D341Med (cell line): Measurements from ENCODE around the gene ALOX12B.

Experiments used
- DNase-seq: peaks from one replicate; pipeline ENCODE4 v3.0.0; 2012; ENCODE audit warnings: low spot score

The ALOX12B gene

DNA sequence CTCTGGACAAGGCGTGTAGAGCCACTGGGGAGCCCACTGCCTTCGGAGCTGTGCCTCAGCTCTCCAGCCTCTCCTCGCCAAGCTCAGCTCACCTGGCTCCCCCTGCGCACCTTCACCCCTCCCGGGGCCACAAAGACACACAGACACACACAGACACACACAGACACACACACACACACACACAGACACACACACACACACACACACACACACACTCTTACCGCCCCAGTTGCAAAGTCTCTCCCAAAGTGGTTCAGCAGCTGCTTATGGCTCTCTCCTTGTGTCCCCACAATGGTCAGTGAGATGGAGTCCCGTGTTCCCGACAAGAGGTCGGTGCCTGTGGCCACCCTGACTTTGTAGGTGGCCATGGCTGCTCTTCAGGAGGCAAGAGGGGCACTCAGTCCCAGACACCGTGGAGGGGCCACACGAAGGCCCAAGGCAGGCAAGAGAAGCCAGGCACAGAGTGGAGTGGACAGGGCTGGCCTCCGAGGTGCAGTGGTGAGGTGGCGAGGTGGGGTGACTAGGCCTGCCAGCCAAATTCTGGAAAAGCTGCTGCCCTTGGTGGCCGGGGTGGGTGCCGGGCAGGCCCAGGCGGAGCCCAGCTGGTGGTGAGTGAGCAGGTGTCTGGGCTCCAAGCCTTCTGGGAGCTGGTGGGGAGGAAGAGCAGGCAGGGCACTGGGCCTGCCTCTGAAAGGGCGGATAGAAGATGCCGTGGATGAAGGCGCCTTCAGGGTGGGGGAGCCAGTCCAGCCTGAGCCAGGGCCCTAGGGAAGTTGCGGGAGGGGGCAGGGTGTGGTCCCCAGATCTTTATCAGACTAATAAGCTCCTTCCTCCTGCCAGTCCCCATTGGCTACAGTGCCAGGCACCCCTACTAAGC, at the start of gene ALOX12B:
ALOX12B (minus strand) TSS at position 642 of the 877 bp plus-strand sequence; CDS start at position 368, 274 bp downstream.
- no peak for DNase-seq

- no peak for DNase-seq
Measured at GRCh38 chr17:8133941-8134340, 46.4 kb upstream of the ALOX12B start.

DNA sequence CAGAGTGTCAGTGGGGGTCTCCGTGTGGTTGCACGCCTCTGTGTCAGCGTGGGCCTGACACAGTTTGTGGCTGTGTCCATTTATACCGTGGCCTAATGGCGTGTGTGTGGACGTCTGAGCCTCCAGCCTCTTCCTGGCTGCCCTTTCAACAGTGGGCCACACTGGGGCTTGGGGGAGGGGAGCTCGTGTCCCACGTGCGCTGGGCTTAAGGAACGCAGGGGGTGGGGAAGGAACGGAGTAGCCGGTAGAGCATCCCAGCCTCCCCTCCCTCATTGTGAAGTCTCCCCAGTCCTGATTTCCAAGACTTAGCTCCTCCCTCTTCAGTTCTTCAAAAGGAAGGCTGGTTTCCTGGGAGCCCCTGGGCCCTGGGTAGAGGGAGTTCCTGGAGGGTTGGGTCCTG, 45.9 kb upstream of the ALOX12B start:
- DNase-seq = no peak

GRCh38 chr17:8131844-8132441, 44.4 kb upstream of the ALOX12B start:
- no peak for DNase-seq

GRCh38 chr17:8128125-8128784, 40.7 kb upstream of the ALOX12B start:
- no peak for DNase-seq

- peak; percentile 76 for DNase-seq
Measured at GRCh38 chr17:8126491-8127066, 39.1 kb upstream of the ALOX12B start.

DNA sequence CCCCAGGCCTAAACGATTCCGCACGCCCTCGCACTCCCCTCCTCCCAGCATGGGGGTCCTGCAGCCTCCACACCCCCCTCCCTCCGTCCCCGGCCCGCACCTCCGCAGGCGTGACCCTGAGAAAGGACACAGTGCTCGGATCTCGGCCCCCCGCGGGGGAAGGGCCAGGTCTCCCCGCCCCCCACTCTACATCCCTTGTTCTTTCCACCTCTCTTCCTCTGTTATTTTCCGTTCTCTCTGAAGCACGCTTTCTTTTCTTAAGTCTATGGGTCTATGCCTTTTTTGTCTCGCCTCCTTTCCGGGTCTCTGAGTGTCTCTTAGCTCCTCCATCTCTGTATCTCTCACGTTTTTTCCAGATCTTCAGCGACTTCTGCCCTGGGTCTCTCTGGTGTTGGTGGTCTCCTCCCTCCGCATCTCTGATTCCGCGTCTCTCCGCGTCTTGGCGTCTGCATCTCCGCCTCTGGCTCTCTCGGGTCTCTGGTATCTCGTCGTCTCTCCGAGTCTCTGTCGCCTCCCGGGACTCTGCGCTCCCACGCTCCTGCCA, 38.5 kb upstream of the ALOX12B start:
- no peak for DNase-seq

DNA sequence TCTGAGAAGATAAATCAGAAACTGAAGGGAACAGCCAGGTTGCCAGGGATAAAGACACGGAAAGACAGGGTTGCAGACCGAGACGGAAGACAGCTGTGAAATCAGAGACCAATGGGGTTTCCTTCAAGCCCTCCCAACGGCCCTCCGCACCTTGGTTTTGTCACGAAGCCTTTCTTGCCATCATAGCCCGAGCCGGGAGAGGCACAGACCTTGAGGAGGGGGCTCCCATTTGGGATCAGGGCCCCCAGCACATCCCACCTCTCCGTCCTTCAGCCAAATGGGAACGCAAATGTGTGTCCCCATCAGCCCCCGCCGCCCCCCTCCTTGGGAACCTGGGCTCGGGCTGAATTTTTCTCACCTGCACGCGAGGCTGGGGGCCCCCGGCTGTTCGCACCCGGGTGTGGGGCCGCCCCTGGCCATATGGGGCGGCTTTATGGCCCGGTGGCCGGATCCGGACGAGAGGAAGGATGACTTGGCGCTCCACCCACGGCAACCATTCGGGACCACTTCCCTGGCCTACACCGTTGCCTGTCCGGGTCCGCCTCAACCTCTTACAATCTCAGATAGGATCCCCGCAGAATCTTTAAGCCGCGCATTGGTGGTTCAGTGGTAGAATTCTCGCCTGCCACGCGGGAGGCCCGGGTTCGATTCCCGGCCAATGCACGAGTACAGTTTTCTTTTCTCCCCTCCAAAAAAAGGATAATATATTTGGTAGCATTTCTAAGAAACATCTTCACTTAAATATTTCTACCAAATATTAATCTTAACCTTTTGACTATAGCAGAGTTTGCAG, 37.8 kb upstream of the ALOX12B start:
- peak; percentile 70 for DNase-seq

DNA sequence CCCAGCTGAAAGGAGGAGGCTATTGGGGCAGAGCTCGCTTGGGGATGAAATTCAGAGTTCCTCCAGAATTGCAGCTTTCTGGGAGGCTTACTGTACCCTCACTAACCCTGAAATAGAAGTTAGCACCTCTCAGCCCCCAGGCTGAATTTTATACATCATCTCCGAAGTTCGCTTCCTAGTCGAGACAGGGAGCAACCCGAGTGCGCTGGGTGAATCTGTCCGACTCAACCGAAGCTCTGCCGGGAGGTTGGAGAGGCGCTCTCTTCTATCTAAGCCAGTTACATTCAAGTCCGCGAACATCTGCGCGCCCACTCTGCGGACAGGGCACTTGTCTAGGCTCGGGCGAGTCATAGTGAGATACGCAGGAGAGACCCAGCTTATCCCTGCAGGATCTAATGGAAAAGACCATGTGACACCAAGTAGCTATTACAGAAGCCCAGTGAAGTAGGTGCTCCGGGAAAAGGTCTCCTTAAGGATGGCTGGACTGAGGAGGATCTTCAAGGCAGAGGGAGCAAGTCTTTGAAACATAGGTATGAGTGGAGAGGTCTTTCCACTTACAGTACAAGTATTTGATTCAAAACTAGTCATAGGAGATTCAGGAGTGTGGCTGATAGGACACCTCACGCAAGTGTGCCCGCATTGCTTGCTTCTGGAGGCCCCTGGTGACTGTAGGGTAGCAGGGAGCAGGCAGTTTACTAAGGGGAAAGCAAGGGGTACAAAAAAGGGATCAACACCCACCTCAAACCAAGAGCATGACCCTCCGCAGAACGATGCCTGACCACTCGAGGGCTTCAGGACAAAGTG, 37.0 kb upstream of the ALOX12B start:
- no peak for DNase-seq

DNA sequence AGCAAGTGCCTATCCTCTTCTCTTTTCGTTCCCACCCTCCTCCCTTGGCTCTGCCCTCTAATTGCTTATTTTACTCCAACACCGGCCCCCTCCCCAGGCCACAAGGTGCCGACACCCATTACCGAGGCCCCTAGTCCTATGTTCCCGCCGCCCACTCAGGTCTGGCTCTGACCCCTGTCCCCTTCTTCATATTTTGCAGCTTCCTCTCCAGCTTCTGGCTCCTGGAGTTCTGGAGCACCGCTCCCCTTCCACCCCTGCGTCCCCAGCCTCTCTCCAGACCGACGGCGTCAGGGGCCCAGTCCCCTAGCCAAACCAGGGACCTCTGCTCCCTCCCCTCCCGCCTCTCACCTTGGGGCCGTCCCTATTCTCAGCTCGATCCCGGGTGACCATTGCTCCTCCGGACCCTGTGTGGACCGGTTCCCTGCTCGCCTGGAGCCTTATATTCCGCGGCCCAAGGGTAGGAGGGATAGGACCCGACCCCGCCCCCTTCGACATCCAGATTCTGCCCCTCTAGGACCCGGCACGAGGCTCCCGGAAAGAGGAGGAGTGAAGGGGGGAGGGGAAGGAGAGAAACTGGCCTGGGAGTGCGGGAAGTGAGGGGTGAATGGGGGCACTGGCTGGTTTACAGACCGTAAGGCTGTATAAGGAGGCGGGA, 36.3 kb upstream of the ALOX12B start, which contains the start of gene HES7:
HES7 (minus strand) TSS at position 412 of the 655 bp plus-strand sequence; CDS start at position 390, 22 bp downstream.
- DNase-seq = no peak

DNA sequence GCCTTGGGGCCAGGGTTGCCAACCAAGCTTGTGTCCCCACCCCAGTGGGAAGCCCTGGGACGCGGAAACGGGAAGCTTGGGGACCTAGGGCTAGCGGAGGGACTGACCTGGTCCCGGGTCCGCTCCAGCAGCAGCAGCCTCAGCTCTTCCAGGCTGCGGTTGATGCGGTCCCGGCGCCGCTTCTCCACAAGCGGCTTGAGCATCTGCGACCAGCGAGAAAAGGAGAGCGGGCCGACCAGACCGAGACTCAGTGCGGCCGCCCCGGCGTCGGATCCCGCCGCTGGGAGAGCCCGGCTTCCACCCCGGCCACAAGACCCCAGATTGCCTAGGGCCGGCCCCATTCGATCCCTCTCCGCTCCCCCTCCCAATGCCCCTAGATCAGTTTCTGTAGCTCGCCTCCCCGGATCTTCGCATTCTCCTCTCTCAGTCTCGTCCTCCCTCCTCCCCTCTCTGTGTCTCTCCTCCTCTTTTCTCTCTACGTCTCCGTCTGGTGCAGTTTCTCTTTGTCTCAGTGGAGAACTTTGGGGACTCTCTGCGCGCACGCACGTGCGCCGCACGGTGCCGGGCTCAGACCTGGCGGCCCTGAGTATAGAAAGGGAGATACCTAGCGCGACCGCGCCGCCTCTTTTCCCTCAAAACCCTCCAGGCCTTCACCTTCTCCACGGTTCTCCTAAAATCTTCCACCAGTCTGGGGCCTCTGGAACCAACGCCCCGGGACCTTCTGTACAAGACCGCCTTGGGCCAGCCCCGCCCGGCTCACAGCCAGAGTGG, 35.6 kb upstream of the ALOX12B start:
- DNase-seq = no peak

- no peak for DNase-seq
Measured at GRCh38 chr17:8122422-8122923, 35.0 kb upstream of the ALOX12B start.

DNA sequence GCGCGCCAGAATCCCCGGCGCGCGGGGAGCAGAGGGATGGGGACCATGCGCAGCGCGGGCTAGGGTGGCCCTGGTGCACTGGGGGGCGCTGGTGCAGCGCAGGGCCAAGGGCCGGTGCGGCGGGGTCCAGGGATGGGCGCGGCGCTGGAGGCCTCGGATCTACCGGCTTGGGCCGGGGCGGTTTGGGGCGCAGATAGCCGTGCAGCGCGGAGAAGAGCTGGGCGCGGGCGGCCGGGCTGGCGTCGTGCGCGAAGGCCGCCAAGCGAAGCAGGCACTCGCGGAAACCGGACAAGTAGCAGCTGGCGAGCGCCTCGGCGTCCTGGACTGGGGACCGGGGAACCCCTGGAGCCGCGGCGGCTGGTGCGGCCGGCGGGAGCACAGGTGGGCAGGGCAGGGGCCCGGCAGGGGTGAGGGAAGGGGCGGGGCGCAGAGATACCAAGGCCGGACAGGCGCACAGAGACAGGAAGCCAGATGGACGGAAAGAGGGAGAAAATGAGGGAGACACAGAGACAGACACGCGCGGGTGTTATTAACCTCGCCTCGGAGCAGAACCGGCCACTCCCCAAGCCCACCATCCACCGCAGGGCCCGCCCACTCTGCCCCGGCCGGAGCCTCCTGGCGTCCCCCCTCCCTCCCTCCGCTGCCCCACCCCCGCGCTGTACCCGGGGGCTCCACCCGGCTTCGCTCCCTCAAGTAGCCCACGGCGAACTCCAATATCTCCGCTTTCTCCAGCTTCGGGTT, 34.3 kb upstream of the ALOX12B start:
- peak; percentile 71 for DNase-seq

DNA sequence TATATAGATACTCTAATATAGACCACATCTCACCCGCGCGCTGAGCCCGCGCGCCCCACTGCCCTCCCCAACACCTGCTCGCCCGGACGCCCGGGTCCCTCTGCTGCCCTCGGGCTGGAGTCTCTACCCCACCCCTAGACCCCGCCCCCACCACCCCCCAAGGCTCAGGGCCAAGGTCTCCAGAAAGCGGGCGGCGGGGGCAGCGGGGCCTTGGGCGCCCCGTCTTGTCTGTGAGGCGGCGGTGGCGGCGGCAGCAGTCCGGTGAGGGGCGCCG, 33.8 kb upstream of the ALOX12B start:
- no peak for DNase-seq

GRCh38 chr17:8120520-8121406, 33.2 kb upstream of the ALOX12B start:
- DNase-seq = peak; percentile 55

GRCh38 chr17:8119581-8120519, 32.3 kb upstream of the ALOX12B start:
- no peak for DNase-seq
